ENCODE measurements around the gene TFAP2C.

TFAP2C gene

DNA sequence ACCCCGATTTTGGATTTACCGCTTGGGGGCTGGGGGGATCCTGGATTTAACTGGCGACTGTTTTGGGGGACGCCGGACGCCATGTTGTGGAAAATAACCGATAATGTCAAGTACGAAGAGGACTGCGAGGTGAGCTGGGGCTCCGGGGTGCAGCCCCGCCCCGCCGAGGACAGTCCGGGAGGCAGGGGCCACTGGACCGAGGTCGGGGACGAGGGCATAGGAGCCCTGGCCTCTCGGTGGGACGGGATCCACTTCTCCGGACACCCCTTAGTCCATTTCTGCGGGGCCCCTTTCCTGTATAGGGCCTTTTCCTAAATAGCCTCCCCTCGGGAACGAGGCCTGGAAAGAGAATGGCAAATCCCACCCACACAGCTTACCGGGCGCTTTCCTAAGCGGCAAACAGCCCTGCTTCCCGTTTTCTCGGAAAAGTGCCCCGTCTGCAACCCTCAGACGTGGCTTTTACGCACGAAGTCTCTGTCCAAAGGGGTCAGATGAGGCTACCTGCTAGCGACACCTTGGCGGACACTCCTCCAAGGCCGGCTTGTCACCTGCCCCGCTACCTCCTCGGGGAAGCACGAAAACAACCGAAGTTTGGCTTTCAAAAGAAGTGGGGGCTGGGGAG is 469 bp downstream of the TFAP2C start:
- no peaks in the 10 kb centered on the region for H3K36me3 ChIP-seq (ENCODE audit: control insufficient read depth, insufficient read depth, low read length)
- H3K4me3 ChIP-seq (ENCODE audit: low read length), result peak overlapping the region; percentile 78
- no peak overlapping the region for H3K27ac ChIP-seq (ENCODE audit: low read length)
- peaks cover 38% of the 10 kb centered on the region for H3K27me3 ChIP-seq (ENCODE audit: control insufficient read depth, insufficient read depth, low read length)
- no peak for DNase-seq (ENCODE audit: low read depth, low spot score)
- no CpG with 5 or more reads among the region's 39 CpGs for WGBS (ENCODE audit: insufficient coverage, insufficient read length)
- no peaks in the 10 kb centered on the region for H3K9me3 ChIP-seq (ENCODE audit: control insufficient read depth, insufficient read depth, low read length)
- peaks cover 6% of the 10 kb centered on the region for H3K4me1 ChIP-seq (ENCODE audit: control insufficient read depth, insufficient read depth, low read length)

DNA sequence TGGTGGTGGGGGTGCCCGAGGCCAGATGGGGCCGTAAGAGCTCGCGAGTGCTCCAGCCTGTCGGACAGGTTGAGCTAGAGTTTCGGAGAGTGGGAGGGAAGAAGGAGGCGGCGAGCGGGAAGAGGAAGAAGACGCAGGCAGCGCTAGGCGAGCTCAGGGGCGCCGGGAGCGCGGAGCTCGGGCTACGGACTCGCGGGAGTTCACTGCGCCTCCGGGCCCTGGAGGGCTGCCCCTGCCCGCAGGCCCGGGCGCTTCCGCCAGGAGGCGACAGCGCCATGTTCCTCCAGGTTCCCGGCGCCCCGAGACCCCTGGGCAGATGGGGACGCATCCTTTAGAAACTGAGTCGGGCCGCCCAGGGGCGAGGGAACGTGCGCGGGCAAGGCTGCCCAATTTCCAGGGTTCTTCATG is 984 bp downstream of the TFAP2C start:
- Histone ChIP-seq H3K4me3 (ENCODE audit: low read length) (peak overlapping the region; percentile 78), H3K27ac (ENCODE audit: low read length) (no peak overlapping the region), H3K27me3 (ENCODE audit: control insufficient read depth, insufficient read depth, low read length) (peaks cover 38% of the 10 kb centered on the region), H3K9me3 (ENCODE audit: control insufficient read depth, insufficient read depth, low read length) (no peaks in the 10 kb centered on the region), H3K4me1 (ENCODE audit: control insufficient read depth, insufficient read depth, low read length) (peaks cover 6% of the 10 kb centered on the region), H3K36me3 (ENCODE audit: control insufficient read depth, insufficient read depth, low read length) (no peaks in the 10 kb centered on the region)
- WGBS (ENCODE audit: insufficient coverage, insufficient read length), result no CpG with 5 or more reads among the region's 38 CpGs
- no peak for DNase-seq (ENCODE audit: low read depth, low spot score)

DNA sequence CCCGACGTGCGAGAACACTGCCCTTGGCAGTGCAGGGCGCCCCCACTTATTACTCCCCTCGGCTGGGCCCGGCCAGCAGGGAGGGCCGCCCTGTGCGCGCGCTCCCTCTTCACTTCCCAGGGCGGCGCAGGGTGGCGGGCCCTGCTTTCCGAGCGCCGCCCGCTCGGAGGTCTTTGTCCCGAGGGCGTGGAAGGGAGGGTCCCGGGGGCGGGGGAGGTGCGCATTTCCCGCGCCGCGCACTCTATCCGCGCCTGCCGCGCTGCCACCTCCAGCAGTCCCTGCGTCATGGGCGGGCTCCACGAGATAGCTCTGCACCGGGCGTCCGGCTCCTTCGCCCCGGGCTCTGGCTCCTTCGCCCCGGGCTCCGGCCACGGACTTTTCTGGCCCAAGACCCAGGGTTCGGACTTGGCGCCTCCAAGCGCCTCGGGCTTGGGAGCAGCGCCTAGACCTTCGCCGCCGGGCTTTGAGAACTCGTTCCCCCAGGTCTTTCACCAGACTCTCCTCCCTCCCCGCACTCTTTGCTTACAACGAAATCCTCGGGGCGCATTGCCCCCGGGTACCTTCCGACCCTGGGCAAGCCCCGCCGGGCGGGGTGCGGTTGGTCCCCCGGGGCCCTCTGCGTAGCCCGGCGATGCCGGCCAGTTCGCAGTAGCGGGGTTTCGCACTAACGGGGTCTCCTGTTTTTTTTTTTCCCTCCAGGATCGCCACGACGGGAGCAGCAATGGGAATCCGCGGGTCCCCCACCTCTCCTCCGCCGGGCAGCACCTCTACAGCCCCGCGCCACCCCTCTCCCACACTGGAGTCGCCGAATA is 1.6 kb downstream of the TFAP2C start:
- Histone ChIP-seq H3K4me1 (ENCODE audit: control insufficient read depth, insufficient read depth, low read length) (peaks cover 6% of the 10 kb centered on the region), H3K27me3 (ENCODE audit: control insufficient read depth, insufficient read depth, low read length) (peaks cover 32% of the 10 kb centered on the region), H3K4me3 (ENCODE audit: low read length) (peak overlapping the region; percentile 78; the same call in 1 of the 2 replicates), H3K27ac (ENCODE audit: low read length) (no peak overlapping the region), H3K36me3 (ENCODE audit: control insufficient read depth, insufficient read depth, low read length) (no peaks in the 10 kb centered on the region), H3K9me3 (ENCODE audit: control insufficient read depth, insufficient read depth, low read length) (no peaks in the 10 kb centered on the region)
- DNase-seq (ENCODE audit: low read depth, low spot score), result no peak
- WGBS (ENCODE audit: insufficient coverage, insufficient read length), result no CpG with 5 or more reads among the region's 82 CpGs

DNA sequence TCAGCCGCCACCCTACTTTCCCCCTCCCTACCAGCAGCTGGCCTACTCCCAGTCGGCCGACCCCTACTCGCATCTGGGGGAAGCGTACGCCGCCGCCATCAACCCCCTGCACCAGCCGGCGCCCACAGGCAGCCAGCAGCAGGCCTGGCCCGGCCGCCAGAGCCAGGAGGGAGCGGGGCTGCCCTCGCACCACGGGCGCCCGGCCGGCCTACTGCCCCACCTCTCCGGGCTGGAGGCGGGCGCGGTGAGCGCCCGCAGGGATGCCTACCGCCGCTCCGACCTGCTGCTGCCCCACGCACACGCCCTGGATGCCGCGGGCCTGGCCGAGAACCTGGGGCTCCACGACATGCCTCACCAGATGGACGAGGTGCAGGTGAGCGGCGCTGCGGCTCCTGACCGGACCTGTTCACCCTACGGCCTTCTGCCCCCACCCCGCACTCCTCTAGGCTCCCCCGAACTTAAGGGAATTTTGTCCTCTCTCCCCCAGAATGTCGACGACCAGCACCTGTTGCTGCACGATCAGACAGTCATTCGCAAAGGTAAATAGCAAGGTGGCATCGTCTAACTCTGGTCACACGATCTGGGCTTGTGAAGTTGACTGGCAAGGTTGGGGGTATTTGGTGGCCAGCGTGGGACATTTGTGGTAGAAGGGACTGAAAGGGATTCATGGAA is 2.3 kb downstream of the TFAP2C start:
- no peak for DNase-seq (ENCODE audit: low read depth, low spot score)
- Histone ChIP-seq H3K27me3 (ENCODE audit: control insufficient read depth, insufficient read depth, low read length) (peaks cover 24% of the 10 kb centered on the region), H3K9me3 (ENCODE audit: control insufficient read depth, insufficient read depth, low read length) (no peaks in the 10 kb centered on the region), H3K27ac (ENCODE audit: low read length) (no peak overlapping the region), H3K4me3 (ENCODE audit: low read length) (peak overlapping the region; percentile 78; the same call in 1 of the 2 replicates), H3K4me1 (ENCODE audit: control insufficient read depth, insufficient read depth, low read length) (peaks cover 7% of the 10 kb centered on the region), H3K36me3 (ENCODE audit: control insufficient read depth, insufficient read depth, low read length) (no peaks in the 10 kb centered on the region)
- WGBS (ENCODE audit: insufficient coverage, insufficient read length), result no CpG with 5 or more reads among the region's 48 CpGs

DNA sequence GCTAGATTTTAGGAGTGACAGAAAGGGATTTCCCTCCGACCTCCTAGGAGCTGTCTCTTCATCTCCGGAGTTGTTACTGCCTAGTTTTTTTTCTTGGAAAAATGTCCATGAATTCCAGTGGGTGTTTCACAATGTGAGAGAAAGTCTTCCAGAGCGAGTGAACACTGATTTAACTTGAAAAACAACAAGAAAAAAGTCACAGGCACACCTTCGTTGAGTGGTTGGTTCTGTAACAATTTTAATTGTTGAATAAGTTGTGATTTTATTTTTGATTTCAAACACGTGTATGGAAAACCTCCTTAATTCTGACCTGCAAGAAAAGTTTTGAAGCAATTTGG is 2.9 kb downstream of the TFAP2C start:
- H3K36me3 ChIP-seq (ENCODE audit: control insufficient read depth, insufficient read depth, low read length), result no peaks in the 10 kb centered on the region
- DNase-seq (ENCODE audit: low read depth, low spot score), result no peak
- H3K9me3 ChIP-seq (ENCODE audit: control insufficient read depth, insufficient read depth, low read length), result no peaks in the 10 kb centered on the region
- H3K4me3 ChIP-seq (ENCODE audit: low read length), result peak overlapping the region; percentile 78; the same call in 1 of the 2 replicates
- no CpG with 5 or more reads among the region's 5 CpGs for WGBS (ENCODE audit: insufficient coverage, insufficient read length)
- H3K27me3 ChIP-seq (ENCODE audit: control insufficient read depth, insufficient read depth, low read length), result peaks cover 21% of the 10 kb centered on the region
- H3K27ac ChIP-seq (ENCODE audit: low read length), result no peak overlapping the region
- peaks cover 8% of the 10 kb centered on the region for H3K4me1 ChIP-seq (ENCODE audit: control insufficient read depth, insufficient read depth, low read length)

DNA sequence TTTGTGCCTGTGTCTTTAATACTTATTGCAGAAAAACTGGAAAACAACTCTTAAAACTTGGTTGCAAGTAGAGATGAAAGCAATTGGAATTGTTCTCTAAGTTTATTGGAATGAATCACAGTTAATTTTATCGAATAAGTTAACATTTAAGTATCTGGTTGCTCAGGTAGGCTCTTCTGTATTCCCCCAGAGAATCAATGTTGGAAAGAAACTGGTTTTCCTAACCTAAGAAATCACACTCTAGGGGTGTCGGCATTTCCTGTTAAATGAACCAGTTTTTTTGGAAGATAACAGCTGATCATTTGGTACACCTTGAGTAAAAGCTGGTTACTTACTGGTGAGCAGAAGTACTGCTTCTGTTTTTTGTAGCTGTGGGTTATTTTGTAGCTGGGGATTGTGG is 5.2 kb downstream of the TFAP2C start:
- peaks cover 5% of the 10 kb centered on the region for H3K4me1 ChIP-seq (ENCODE audit: control insufficient read depth, insufficient read depth, low read length)
- H3K4me3 ChIP-seq (ENCODE audit: low read length), result no peak overlapping the region
- no peak overlapping the region for H3K27ac ChIP-seq (ENCODE audit: low read length)
- peaks cover 3% of the 10 kb centered on the region; the same call in 1 of the 2 replicates for H3K36me3 ChIP-seq (ENCODE audit: control insufficient read depth, insufficient read depth, low read length)
- H3K27me3 ChIP-seq (ENCODE audit: control insufficient read depth, insufficient read depth, low read length), result peaks cover 4% of the 10 kb centered on the region; the same call in 1 of the 2 replicates
- no CpG with 5 or more reads among the region's 2 CpGs for WGBS (ENCODE audit: insufficient coverage, insufficient read length)
- no peak for DNase-seq (ENCODE audit: low read depth, low spot score)
- no peaks in the 10 kb centered on the region for H3K9me3 ChIP-seq (ENCODE audit: control insufficient read depth, insufficient read depth, low read length)

DNA sequence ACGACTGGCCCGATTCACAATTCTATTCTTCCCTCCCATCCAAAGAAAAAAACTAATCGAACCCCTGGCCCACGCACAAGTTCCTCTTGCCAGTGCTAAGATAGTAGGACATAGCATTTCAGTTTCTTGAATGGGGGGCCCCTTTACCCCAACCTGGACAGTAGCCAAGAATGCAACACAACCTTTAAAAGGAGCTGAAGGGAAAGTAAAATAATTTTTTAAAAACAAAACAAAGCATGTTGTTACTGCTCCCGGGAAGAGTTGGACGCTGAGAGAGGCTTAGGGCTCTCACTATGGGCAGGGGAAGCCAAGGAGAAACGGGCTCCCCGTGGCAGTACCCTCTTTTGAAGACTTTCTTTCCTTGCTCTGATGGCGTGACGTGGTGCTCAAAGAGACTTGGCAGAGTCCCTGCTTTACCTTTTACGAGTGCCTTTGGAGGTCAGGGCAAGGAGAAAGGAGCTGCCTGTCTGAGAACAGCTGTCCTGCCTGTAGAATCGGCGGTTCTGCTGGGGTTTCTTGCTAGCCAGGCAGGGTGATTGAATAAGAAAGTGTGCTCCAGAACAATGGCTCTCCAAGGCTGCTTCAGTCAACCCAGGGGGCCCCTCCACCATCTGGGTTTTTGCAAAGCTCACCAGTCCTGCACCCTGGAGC is 5.8 kb downstream of the TFAP2C start:
- H3K4me1 ChIP-seq (ENCODE audit: control insufficient read depth, insufficient read depth, low read length), result peaks cover 5% of the 10 kb centered on the region
- no peak for DNase-seq (ENCODE audit: low read depth, low spot score)
- peaks cover 4% of the 10 kb centered on the region; the same call in 1 of the 2 replicates for H3K27me3 ChIP-seq (ENCODE audit: control insufficient read depth, insufficient read depth, low read length)
- no CpG with 5 or more reads among the region's 13 CpGs for WGBS (ENCODE audit: insufficient coverage, insufficient read length)
- no peaks in the 10 kb centered on the region for H3K9me3 ChIP-seq (ENCODE audit: control insufficient read depth, insufficient read depth, low read length)
- peaks cover 5% of the 10 kb centered on the region; the same call in 1 of the 2 replicates for H3K36me3 ChIP-seq (ENCODE audit: control insufficient read depth, insufficient read depth, low read length)
- no peak overlapping the region for H3K27ac ChIP-seq (ENCODE audit: low read length)
- H3K4me3 ChIP-seq (ENCODE audit: low read length), result no peak overlapping the region

DNA sequence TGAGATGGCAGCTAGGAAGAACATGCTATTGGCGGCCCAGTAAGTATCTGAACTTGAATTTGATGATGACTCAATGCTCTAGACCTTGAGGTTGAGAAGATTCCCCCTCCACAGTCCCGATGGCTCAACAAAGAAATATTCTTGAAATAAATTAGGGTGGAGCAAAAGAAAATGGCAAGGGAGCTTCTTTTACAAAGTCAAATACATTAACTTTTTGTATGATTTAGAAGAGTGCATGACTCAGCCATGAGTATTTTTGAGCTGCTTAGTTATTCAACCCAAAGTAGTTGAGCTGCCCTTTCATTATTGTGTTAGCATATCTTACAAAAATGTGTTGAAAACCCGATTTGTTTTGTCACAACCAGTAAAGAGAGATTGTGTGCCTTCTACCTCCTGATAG is 7.6 kb downstream of the TFAP2C start:
- peaks cover 3% of the 10 kb centered on the region for H3K4me1 ChIP-seq (ENCODE audit: control insufficient read depth, insufficient read depth, low read length)
- DNase-seq (ENCODE audit: low read depth, low spot score), result no peak
- no peaks in the 10 kb centered on the region for H3K9me3 ChIP-seq (ENCODE audit: control insufficient read depth, insufficient read depth, low read length)
- peaks cover 2% of the 10 kb centered on the region; the same call in 1 of the 2 replicates for H3K27me3 ChIP-seq (ENCODE audit: control insufficient read depth, insufficient read depth, low read length)
- H3K36me3 ChIP-seq (ENCODE audit: control insufficient read depth, insufficient read depth, low read length), result peaks cover 8% of the 10 kb centered on the region; the same call in 1 of the 2 replicates
- H3K4me3 ChIP-seq (ENCODE audit: low read length), result no peak overlapping the region
- WGBS (ENCODE audit: insufficient coverage, insufficient read length), result no CpG with 5 or more reads among the region's 3 CpGs
- H3K27ac ChIP-seq (ENCODE audit: low read length), result no peak overlapping the region

DNA sequence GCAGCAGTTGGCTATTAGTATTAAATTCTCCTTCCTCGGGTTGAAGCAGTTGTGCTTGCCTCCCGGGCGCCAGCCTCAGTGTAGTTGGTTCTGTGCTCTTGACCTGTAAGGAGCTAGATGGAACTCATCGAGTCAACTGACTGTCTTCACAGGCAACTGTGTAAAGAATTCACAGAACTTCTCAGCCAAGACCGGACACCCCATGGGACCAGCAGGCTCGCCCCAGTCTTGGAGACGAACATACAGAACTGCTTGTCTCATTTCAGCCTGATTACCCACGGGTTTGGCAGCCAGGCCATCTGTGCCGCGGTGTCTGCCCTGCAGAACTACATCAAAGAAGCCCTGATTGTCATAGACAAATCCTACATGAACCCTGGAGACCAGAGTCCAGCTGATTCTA is 8.5 kb downstream of the TFAP2C start:
- H3K27ac ChIP-seq (ENCODE audit: low read length), result no peak overlapping the region
- H3K4me3 ChIP-seq (ENCODE audit: low read length), result no peak overlapping the region
- H3K36me3 ChIP-seq (ENCODE audit: control insufficient read depth, insufficient read depth, low read length), result peaks cover 8% of the 10 kb centered on the region; the same call in 1 of the 2 replicates
- H3K4me1 ChIP-seq (ENCODE audit: control insufficient read depth, insufficient read depth, low read length), result peaks cover 2% of the 10 kb centered on the region; the same call in 1 of the 2 replicates
- DNase-seq (ENCODE audit: low read depth, low spot score), result no peak
- no peaks in the 10 kb centered on the region for H3K27me3 ChIP-seq (ENCODE audit: control insufficient read depth, insufficient read depth, low read length)
- WGBS (ENCODE audit: insufficient coverage, insufficient read length), result no CpG with 5 or more reads among the region's 10 CpGs
- H3K9me3 ChIP-seq (ENCODE audit: control insufficient read depth, insufficient read depth, low read length), result no peaks in the 10 kb centered on the region

DNA sequence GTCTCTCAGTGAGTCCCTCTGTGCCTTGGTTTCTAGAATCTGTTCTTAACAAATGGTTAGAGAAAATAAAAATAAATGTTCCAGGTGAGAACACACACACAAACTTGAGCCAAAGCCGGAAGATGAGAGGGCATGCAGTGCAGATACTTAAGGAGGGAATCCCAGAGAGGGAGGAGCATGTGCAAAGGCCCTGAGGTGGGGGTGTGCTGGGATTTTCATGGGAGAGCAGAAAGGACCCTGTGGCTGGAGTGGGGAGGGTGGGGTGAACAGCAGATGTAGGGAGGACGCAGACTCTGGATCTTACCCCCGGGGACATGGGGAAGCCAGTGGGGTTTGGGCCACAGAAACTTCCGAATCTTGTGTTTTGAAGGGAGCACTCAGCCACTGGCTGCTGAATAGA is 17.5 kb downstream of the TFAP2C start:
- Histone ChIP-seq H3K4me3 (ENCODE audit: low read length) (no peak overlapping the region), H3K4me1 (ENCODE audit: control insufficient read depth, insufficient read depth, low read length) (no peaks in the 10 kb centered on the region), H3K27ac (ENCODE audit: low read length) (no peak overlapping the region), H3K27me3 (ENCODE audit: control insufficient read depth, insufficient read depth, low read length) (no peaks in the 10 kb centered on the region), H3K36me3 (ENCODE audit: control insufficient read depth, insufficient read depth, low read length) (no peaks in the 10 kb centered on the region), H3K9me3 (ENCODE audit: control insufficient read depth, insufficient read depth, low read length) (no peaks in the 10 kb centered on the region)
- whole genome bisulfite sequencing (ENCODE audit: insufficient coverage, insufficient read length), result no CpG with 5 or more reads among the region's 4 CpGs
- DNase-seq (ENCODE audit: low read depth, low spot score), result no peak
